ENCODE results near the gene PCDHAC1. TPM values are rescaled to one million over a fixed set of nuclear protein-coding genes. Genes with fewer than 3 reads are reported as not detected.

The PCDHAC1 gene
- total RNA-seq, 1 donor from 2014 or later, result 3.7 TPM

GRCh38 chr5:140964356-140964755 is 38.3 kb downstream of the PCDHAC1 start:
- Histone ChIP-seq H3K4me3 (no peak overlapping the region), H3K27me3 (peaks cover 4% of the 10 kb centered on the region), H3K36me3 (no peaks in the 10 kb centered on the region), H3K27ac (no peak overlapping the region), H3K9me3 (no peaks in the 10 kb centered on the region), H3K4me1 (peaks cover 10% of the 10 kb centered on the region)
- intact Hi-C loops (cut with DNase I), result no loop called here
- no peak for TF ChIP-seq CTCF (IDR thresholded peaks at IDR 0.05)
- DNase-seq (no peak), ATAC-seq (no peak)

- H3K27ac ChIP-seq, result peak overlapping the region; percentile 63
Measured at GRCh38 chr5:140965905-140966292, 39.8 kb downstream of the PCDHAC1 start.

GRCh38 chr5:140966293-140967225 is 40.5 kb downstream of the PCDHAC1 start, which contains the start of gene PCDHAC2:
PCDHAC2 (plus strand) TSS chr5:140966476; CDS start chr5:140966767, 291 bp downstream.
- Histone ChIP-seq H3K27me3 (peaks cover 4% of the 10 kb centered on the region), H3K4me1 (peaks cover 10% of the 10 kb centered on the region), H3K36me3 (no peaks in the 10 kb centered on the region), H3K4me3 (peak within 1 kb of the TSS; percentile 61), H3K27ac (peak within 1 kb of the TSS; percentile 63), H3K9me3 (no peaks in the 10 kb centered on the region)
- TF ChIP-seq CTCF (IDR thresholded peaks at IDR 0.05), result no peak
- DNase-seq (peak; percentile 87), ATAC-seq (peak; percentile 93)
- intact Hi-C loops (cut with DNase I), result no loop called here

More at GRCh38 chr5:140965905-140966292, 39.8 kb downstream of the PCDHAC1 start:
- Histone ChIP-seq H3K9me3 (no peaks in the 10 kb centered on the region), H3K27me3 (peaks cover 4% of the 10 kb centered on the region), H3K4me3 (peak overlapping the region; percentile 61), H3K4me1 (peaks cover 10% of the 10 kb centered on the region), H3K36me3 (no peaks in the 10 kb centered on the region)
- no peak for TF ChIP-seq CTCF (IDR thresholded peaks at IDR 0.05)
- intact Hi-C loops (cut with DNase I), result no loop called here
- ATAC-seq (peak; percentile 4), DNase-seq (no peak)

- Histone ChIP-seq H3K27me3 (peaks cover 4% of the 10 kb centered on the region), H3K9me3 (no peaks in the 10 kb centered on the region), H3K27ac (peak overlapping the region; percentile 63), H3K4me3 (peak overlapping the region; percentile 61), H3K36me3 (no peaks in the 10 kb centered on the region), H3K4me1 (peaks cover 10% of the 10 kb centered on the region)
- ATAC-seq, result peak; percentile 2
- DNase-seq, result no peak
- intact Hi-C loops (cut with DNase I), result no loop called here
- TF ChIP-seq CTCF (IDR thresholded peaks at IDR 0.05), result no peak
Measured at GRCh38 chr5:140967226-140967893, 41.3 kb downstream of the PCDHAC1 start.

- no peak for TF ChIP-seq CTCF (IDR thresholded peaks at IDR 0.05)
- no peak for DNase-seq
- Histone ChIP-seq H3K27me3 (peaks cover 4% of the 10 kb centered on the region), H3K36me3 (no peaks in the 10 kb centered on the region), H3K4me1 (peaks cover 10% of the 10 kb centered on the region), H3K27ac (no peak overlapping the region), H3K9me3 (no peaks in the 10 kb centered on the region), H3K4me3 (no peak overlapping the region)
- no peak for ATAC-seq
- intact Hi-C loops (cut with DNase I), result no loop called here
Measured at GRCh38 chr5:140969880-140970279, 43.8 kb downstream of the PCDHAC1 start.

Measured in upper lobe of right lung (tissue), 1 donor.